GM19324 (cell line): ENCODE results near the gene DUSP21.
"Not testable (repeated sequence)": the region's sequence is repeated elsewhere in the genome, so short reads cannot be mapped to it uniquely, and the experiment has no call there.

Experiments
- ATAC-seq: cut with Tn5 transposase; IDR thresholded peaks from one replicate; pipeline ENCODE4 v1.9.1; 2021; ENCODE audit warnings: mild to moderate bottlenecking, moderate library complexity; ENCODE audit not compliant: unreplicated experiment, low FRiP score

Gene DUSP21

GRCh38 chrX:44843753-44844152 is at the start of gene DUSP21:
Gene DUSP21 (plus strand): TSS chrX:44844021. CDS start chrX:44844133, 112 bp downstream.
- ATAC-seq: no peak

GRCh38 chrX:44795945-44796450 is 47.8 kb upstream of the DUSP21 start:
- ATAC-seq: no peak

GRCh38 chrX:44802613-44803012 is 41.2 kb upstream of the DUSP21 start:
- ATAC-seq: no peak

GRCh38 chrX:44815681-44816080 is 28.1 kb upstream of the DUSP21 start:
- no peak for ATAC-seq

GRCh38 chrX:44816367-44816766 is 27.5 kb upstream of the DUSP21 start:
- no peak for ATAC-seq

GRCh38 chrX:44817029-44817428 is 26.8 kb upstream of the DUSP21 start:
- no peak for ATAC-seq

GRCh38 chrX:44822601-44823000 is 21.2 kb upstream of the DUSP21 start:
- no peak for ATAC-seq

- not testable (repeated sequence) for ATAC-seq
These were observed 20.6 kb upstream of the DUSP21 start for GRCh38 chrX:44823193-44823592.

- ATAC-seq: no peak
These were observed 15.7 kb upstream of the DUSP21 start for GRCh38 chrX:44828008-44828605.

- no peak for ATAC-seq
These were observed 14.0 kb upstream of the DUSP21 start for GRCh38 chrX:44829832-44830231.

GRCh38 chrX:44842550-44843317 is 1.1 kb upstream of the DUSP21 start:
- ATAC-seq: no peak

- ATAC-seq: no peak
These were observed 511 bp upstream of the DUSP21 start for GRCh38 chrX:44843318-44843702.

GRCh38 chrX:44844204-44844603 is 383 bp downstream of the DUSP21 start:
- no peak for ATAC-seq

GRCh38 chrX:44850891-44851290 is 7.1 kb downstream of the DUSP21 start:
- ATAC-seq: not testable (repeated sequence)

GRCh38 chrX:44871114-44871645 is 27.4 kb downstream of the DUSP21 start:
- ATAC-seq: no peak

- peak; percentile 30 for ATAC-seq
These were observed 28.4 kb downstream of the DUSP21 start for GRCh38 chrX:44871931-44872820.

- peak; percentile 92 for ATAC-seq
These were observed 29.1 kb downstream of the DUSP21 start, which contains the start of gene KDM6A for GRCh38 chrX:44872821-44873414. Gene KDM6A (plus strand): TSS chrX:44873188. CDS start chrX:44873552, 364 bp downstream.

- ATAC-seq: peak; percentile 17
These were observed 29.8 kb downstream of the DUSP21 start for GRCh38 chrX:44873415-44874276.
